Activated CD4-positive, alpha-beta T cell treated with anti-CD3 and anti-CD28 coated beads for 36 hours (primary cell): ENCODE data around the gene CPT2. TPM values are rescaled to one million over a fixed set of nuclear protein-coding genes. Genes with fewer than 3 reads are reported as not detected.

Source experiments
- ATAC-seq: fragments of 200-7000 bp; cut with Tn5 transposase; one replicate; pipeline ENCODE4 v1.10.0; 2021; ENCODE audit warnings: mild to moderate bottlenecking, moderate library complexity
- CTCF ChIA-PET: fragments of 350-600 bp; sonication (Branson Sonifier 250); formaldehyde crosslinking; loops from one replicate; lab custom pipeline; 2021; ENCODE audit warnings: antibody characterized with exemption; lab: Charles Lee
- POLR2A ChIA-PET: fragments of 350-600 bp; sonication (Branson Sonifier 250); formaldehyde crosslinking; loops from one replicate; lab custom pipeline; 2021; ENCODE audit warnings: antibody characterized with exemption, inconsistent platforms; lab: Charles Lee
- DNase-seq: peaks from one replicate; pipeline ENCODE4 v3.0.0-alpha.2; 2020
- H3K27ac Mint-ChIP-seq: one replicate; pipeline ENCODE4 v1.8.0; 2021; ENCODE audit warnings: mixed read lengths
- H3K27me3 Mint-ChIP-seq: one replicate; pipeline ENCODE4 v1.8.0; 2021; ENCODE audit warnings: mixed read lengths
- H3K36me3 Mint-ChIP-seq: one replicate; pipeline ENCODE4 v1.8.0; 2021; ENCODE audit warnings: low read depth, mixed read lengths
- H3K4me1 Mint-ChIP-seq: one replicate; pipeline ENCODE4 v1.8.0; 2021; ENCODE audit warnings: mixed read lengths
- H3K4me3 Mint-ChIP-seq: one replicate; pipeline ENCODE4 v1.8.0; 2021; ENCODE audit warnings: mild to moderate bottlenecking, moderate library complexity, mixed read lengths
- H3K9me3 Mint-ChIP-seq: one replicate; pipeline ENCODE4 v1.8.0; 2021; ENCODE audit warnings: low read depth, mixed read lengths
- intact Hi-C, 2 experiments: fragments of 100-400 bp; cut with DNase I in 1 of 2; cut with micrococcal nuclease in 1 of 2; formaldehyde crosslinking; loops; one replicate each; pipeline versions ENCODE4 v1.14.2 to v1.15.1; 2022 to 2024; cut with DNase I, micrococcal nuclease
- total RNA-seq, 2 experiments: library from RNA; stranded (reverse); gene quantifications; one replicate each; pipeline ENCODE4 v1.2.3, GENCODE V29; 2021

CPT2 gene
- 10 to 100 TPM; 20.7 to 23.7 TPM for total RNA-seq

DNA sequence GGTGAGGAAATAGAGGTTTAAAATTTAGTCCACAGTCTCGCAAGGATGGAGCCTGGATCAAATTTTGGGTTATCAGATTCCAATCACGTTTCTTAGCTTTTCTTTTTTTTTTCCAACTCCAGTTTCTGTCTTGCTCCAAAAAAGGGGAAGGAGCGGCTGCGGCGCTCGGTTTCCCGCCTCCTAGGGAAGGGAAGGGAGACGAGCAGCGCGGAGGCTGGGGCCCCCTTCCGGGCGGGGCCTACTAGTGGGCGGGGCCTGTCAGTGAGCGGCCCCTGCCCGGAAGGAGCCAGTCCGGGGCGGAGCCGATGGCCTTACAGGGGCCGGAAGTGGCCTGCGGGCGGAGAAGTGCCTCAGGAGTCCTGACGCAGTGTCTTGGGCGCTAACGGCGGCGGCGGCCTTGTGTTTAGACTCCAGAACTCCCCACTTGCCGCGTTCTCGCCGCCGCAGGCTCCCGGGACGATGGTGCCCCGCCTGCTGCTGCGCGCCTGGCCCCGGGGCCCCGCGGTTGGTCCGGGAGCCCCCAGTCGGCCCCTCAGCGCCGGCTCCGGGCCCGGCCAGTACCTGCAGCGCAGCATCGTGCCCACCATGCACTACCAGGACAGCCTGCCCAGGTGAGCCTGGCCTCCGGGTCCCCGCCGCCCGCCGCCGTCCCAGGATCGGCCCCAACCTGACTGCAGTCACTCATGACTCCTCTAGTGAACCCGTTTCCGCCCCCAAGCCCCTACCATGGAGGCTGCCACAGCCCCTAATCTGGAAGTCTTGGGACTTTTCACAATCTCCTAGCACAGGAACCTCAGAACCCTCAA lies at the start of gene CPT2:
Gene CPT2 (plus strand): TSS at position 340 of the 806 bp plus-strand sequence. CDS start 120 bp downstream, at position 460.
- POLR2A ChIA-PET = no interaction called here
- Mint-ChIP-seq H3K36me3 (peaks cover 12% of the 10 kb centered on the region), H3K4me3 (peak within 1 kb of the TSS; percentile 98), H3K9me3 (no peaks in the 10 kb centered on the region), H3K27ac (peak within 1 kb of the TSS; percentile 99), H3K27me3 (no peaks in the 10 kb centered on the region), H3K4me1 (peaks cover 25% of the 10 kb centered on the region)
- CTCF ChIA-PET = interaction anchor here (1.0 to 2.7 kb wide), 4 partner anchors 10 to 197 kb away, joined by 4 to 17 read pairs (median 7); no protein-coding TSS in a partner anchor
- ATAC-seq (peak; percentile 98), DNase-seq (peak; percentile 96)
- intact Hi-C loops = loop anchor here (1.0 to 10.0 kb wide), 17 partner anchors 24 to 1139 kb away; partner anchors contain the start of genes CZIB (in 2 of the 2), MAGOH (in 2 of the 2), BTF3L4 (in 1 of the 2) and CC2D1B (in 1 of the 2)

GRCh38 chr1:53147174-53147573 lies 49.5 kb upstream of the CPT2 start:
- Mint-ChIP-seq H3K36me3 (no peaks in the 10 kb centered on the region), H3K4me3 (no peak overlapping the region), H3K27me3 (no peaks in the 10 kb centered on the region), H3K27ac (no peak overlapping the region), H3K4me1 (no peaks in the 10 kb centered on the region), H3K9me3 (no peaks in the 10 kb centered on the region)
- ATAC-seq (no peak), DNase-seq (no peak)
- intact Hi-C loops = no loop called here
- ChIA-PET POLR2A (interaction anchor here (0.7 kb wide), 1 partner anchor 8 kb away, joined by 3 read pairs; no protein-coding TSS in a partner anchor), CTCF (interaction anchor here (1.1 kb wide), 1 partner anchor 9 kb away, joined by 3 read pairs; no protein-coding TSS in a partner anchor)

DNA sequence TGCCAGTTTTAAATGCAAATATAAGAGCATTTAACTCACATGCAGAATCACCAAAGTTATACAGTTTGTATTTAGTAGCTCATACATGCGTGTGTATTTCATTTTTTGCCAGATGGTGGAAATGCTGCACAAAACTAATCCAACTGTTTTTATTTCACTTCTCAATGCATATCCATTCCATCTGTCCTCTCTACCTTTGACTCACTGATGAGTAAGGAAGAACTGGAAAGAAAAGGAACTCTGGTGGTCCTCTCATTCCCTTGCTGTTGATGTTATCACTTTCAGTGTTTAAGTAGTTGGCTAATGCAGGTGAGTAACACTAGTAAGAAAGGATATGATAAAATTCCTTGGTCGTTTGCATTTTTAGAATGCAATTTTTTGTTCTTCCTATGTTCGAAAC lies 48.5 kb upstream of the CPT2 start:
- H3K9me3 Mint-ChIP-seq = no peaks in the 10 kb centered on the region
- no peak overlapping the region for H3K27ac Mint-ChIP-seq
- H3K27me3 Mint-ChIP-seq = no peaks in the 10 kb centered on the region
- POLR2A ChIA-PET = interaction anchor here (0.5 kb wide), 1 partner anchor 158 kb away, joined by 3 read pairs; no protein-coding TSS in a partner anchor
- intact Hi-C loops = no loop called here
- no peak overlapping the region for H3K4me3 Mint-ChIP-seq
- H3K4me1 Mint-ChIP-seq = no peaks in the 10 kb centered on the region
- no peak for ATAC-seq
- CTCF ChIA-PET = interaction anchor here (1.1 kb wide), 1 partner anchor 10 kb away, joined by 3 read pairs; no protein-coding TSS in a partner anchor
- no peak for DNase-seq
- H3K36me3 Mint-ChIP-seq = no peaks in the 10 kb centered on the region

GRCh38 chr1:53153752-53154151 lies 42.9 kb upstream of the CPT2 start:
- H3K36me3 Mint-ChIP-seq = no peaks in the 10 kb centered on the region
- CTCF ChIA-PET = interaction anchor here (1.0 kb wide), 1 partner anchor 28 kb away, joined by 3 read pairs; no protein-coding TSS in a partner anchor
- no peak overlapping the region for H3K4me3 Mint-ChIP-seq

GRCh38 chr1:53154859-53155438 lies 41.7 kb upstream of the CPT2 start:
- no peaks in the 10 kb centered on the region for H3K36me3 Mint-ChIP-seq
- POLR2A ChIA-PET = interaction anchor here (1.0 kb wide), 1 partner anchor 8 kb away, joined by 3 read pairs; no protein-coding TSS in a partner anchor
- no peak for ATAC-seq
- H3K27ac Mint-ChIP-seq = no peak overlapping the region
- peaks cover 2% of the 10 kb centered on the region for H3K27me3 Mint-ChIP-seq
- intact Hi-C loops = no loop called here
- CTCF ChIA-PET = interaction anchor here (0.6 to 0.7 kb wide), 2 partner anchors 17 to 95 kb away, joined by 3 to 4 read pairs; no protein-coding TSS in a partner anchor
- DNase-seq = no peak
- H3K4me3 Mint-ChIP-seq = no peak overlapping the region
- no peaks in the 10 kb centered on the region for H3K9me3 Mint-ChIP-seq
- no peaks in the 10 kb centered on the region for H3K4me1 Mint-ChIP-seq

More at GRCh38 chr1:53153752-53154151, 42.9 kb upstream of the CPT2 start:
- Mint-ChIP-seq H3K9me3 (no peaks in the 10 kb centered on the region), H3K27me3 (peaks cover 2% of the 10 kb centered on the region), H3K4me1 (no peaks in the 10 kb centered on the region), H3K27ac (no peak overlapping the region)
- DNase-seq = no peak
- ATAC-seq = no peak
- POLR2A ChIA-PET = no interaction called here
- intact Hi-C loops = no loop called here

- DNase-seq = no peak
- no peaks in the 10 kb centered on the region for H3K9me3 Mint-ChIP-seq
- ChIA-PET CTCF (interaction anchor here (0.7 kb wide), 1 partner anchor 95 kb away, joined by 4 read pairs; no protein-coding TSS in a partner anchor), POLR2A (interaction anchor here (1.0 kb wide), 1 partner anchor 8 kb away, joined by 3 read pairs; no protein-coding TSS in a partner anchor)
- no peak for ATAC-seq
- H3K27ac Mint-ChIP-seq = no peak overlapping the region
- no peaks in the 10 kb centered on the region for H3K4me1 Mint-ChIP-seq
- H3K27me3 Mint-ChIP-seq = peaks cover 2% of the 10 kb centered on the region
- intact Hi-C loops = no loop called here
- H3K36me3 Mint-ChIP-seq = no peaks in the 10 kb centered on the region
- H3K4me3 Mint-ChIP-seq = no peak overlapping the region
These were observed 41.1 kb upstream of the CPT2 start for GRCh38 chr1:53155534-53155933.

GRCh38 chr1:53155945-53156344 lies 40.7 kb upstream of the CPT2 start:
- Mint-ChIP-seq H3K4me3 (no peak overlapping the region), H3K4me1 (no peaks in the 10 kb centered on the region), H3K27ac (no peak overlapping the region), H3K9me3 (no peaks in the 10 kb centered on the region), H3K36me3 (no peaks in the 10 kb centered on the region), H3K27me3 (peaks cover 2% of the 10 kb centered on the region)
- DNase-seq (no peak), ATAC-seq (no peak)
- ChIA-PET POLR2A (no interaction called here), CTCF (interaction anchor here (0.7 kb wide), 1 partner anchor 96 kb away, joined by 4 read pairs; no protein-coding TSS in a partner anchor)
- intact Hi-C loops = no loop called here

GRCh38 chr1:53156783-53157182 lies 39.8 kb upstream of the CPT2 start:
- intact Hi-C loops = no loop called here
- Mint-ChIP-seq H3K9me3 (no peaks in the 10 kb centered on the region), H3K27ac (no peak overlapping the region), H3K27me3 (peaks cover 2% of the 10 kb centered on the region), H3K36me3 (no peaks in the 10 kb centered on the region), H3K4me1 (no peaks in the 10 kb centered on the region), H3K4me3 (no peak overlapping the region)
- POLR2A ChIA-PET = no interaction called here
- DNase-seq = no peak
- ATAC-seq = no peak
- CTCF ChIA-PET = interaction anchor here (0.6 kb wide), 1 partner anchor 606 kb away, joined by 3 read pairs; no protein-coding TSS in a partner anchor

DNA sequence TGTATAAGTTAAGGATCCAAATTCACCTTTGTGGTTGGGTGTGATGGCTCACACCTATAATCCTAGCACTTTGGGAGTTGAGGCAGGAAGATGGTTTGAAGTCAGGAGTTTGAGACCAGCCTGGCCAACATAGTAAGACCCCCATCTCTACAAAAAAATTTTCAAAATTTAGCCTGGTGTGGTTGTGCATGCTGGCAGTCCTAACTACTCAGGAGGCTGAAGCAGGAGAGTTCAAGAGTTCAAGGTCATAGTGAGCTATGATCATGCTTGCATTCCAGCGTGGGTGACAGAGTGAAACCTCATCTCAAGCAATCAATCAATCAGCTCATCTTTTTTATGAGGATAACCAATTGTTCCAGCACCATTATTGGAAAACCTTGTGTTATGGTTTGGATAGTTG lies 37.7 kb upstream of the CPT2 start:
- Mint-ChIP-seq H3K4me1 (no peaks in the 10 kb centered on the region), H3K27me3 (peaks cover 2% of the 10 kb centered on the region), H3K27ac (no peak overlapping the region), H3K36me3 (no peaks in the 10 kb centered on the region), H3K9me3 (no peaks in the 10 kb centered on the region), H3K4me3 (no peak overlapping the region)
- DNase-seq (no peak), ATAC-seq (no peak)
- CTCF ChIA-PET = interaction anchor here (2.7 kb wide), 1 partner anchor 23 kb away, joined by 10 read pairs; no protein-coding TSS in a partner anchor
- POLR2A ChIA-PET = no interaction called here
- intact Hi-C loops = no loop called here

GRCh38 chr1:53160924-53161378 lies 35.7 kb upstream of the CPT2 start:
- DNase-seq = no peak
- intact Hi-C loops = no loop called here
- no peak overlapping the region for H3K27ac Mint-ChIP-seq
- H3K4me3 Mint-ChIP-seq = no peak overlapping the region
- no peak for ATAC-seq
- POLR2A ChIA-PET = no interaction called here
- CTCF ChIA-PET = interaction anchor here (2.7 kb wide), 1 partner anchor 21 kb away, joined by 10 read pairs; no protein-coding TSS in a partner anchor
- H3K36me3 Mint-ChIP-seq = no peaks in the 10 kb centered on the region
- peaks cover 2% of the 10 kb centered on the region for H3K27me3 Mint-ChIP-seq
- no peaks in the 10 kb centered on the region for H3K9me3 Mint-ChIP-seq
- H3K4me1 Mint-ChIP-seq = no peaks in the 10 kb centered on the region

GRCh38 chr1:53162621-53163020 lies 34.0 kb upstream of the CPT2 start:
- ATAC-seq (no peak), DNase-seq (no peak)
- POLR2A ChIA-PET = no interaction called here
- CTCF ChIA-PET = no interaction called here
- Mint-ChIP-seq H3K9me3 (no peaks in the 10 kb centered on the region), H3K27ac (no peak overlapping the region), H3K4me3 (no peak overlapping the region), H3K27me3 (peaks cover 2% of the 10 kb centered on the region), H3K4me1 (no peaks in the 10 kb centered on the region), H3K36me3 (no peaks in the 10 kb centered on the region)
- intact Hi-C loops = no loop called here
